ENCODE data around the gene MRPL43.
A peak's percentile ranks its signal among the peaks of the same experiment; 100 is the strongest.

The MRPL43 gene

GRCh38 chr10:101032637-101033224, 45.4 kb upstream of the MRPL43 start:
- H3K4me3 ChIP-seq (ENCODE audit: low read depth, low read length) = peak overlapping the region; percentile 80

DNA sequence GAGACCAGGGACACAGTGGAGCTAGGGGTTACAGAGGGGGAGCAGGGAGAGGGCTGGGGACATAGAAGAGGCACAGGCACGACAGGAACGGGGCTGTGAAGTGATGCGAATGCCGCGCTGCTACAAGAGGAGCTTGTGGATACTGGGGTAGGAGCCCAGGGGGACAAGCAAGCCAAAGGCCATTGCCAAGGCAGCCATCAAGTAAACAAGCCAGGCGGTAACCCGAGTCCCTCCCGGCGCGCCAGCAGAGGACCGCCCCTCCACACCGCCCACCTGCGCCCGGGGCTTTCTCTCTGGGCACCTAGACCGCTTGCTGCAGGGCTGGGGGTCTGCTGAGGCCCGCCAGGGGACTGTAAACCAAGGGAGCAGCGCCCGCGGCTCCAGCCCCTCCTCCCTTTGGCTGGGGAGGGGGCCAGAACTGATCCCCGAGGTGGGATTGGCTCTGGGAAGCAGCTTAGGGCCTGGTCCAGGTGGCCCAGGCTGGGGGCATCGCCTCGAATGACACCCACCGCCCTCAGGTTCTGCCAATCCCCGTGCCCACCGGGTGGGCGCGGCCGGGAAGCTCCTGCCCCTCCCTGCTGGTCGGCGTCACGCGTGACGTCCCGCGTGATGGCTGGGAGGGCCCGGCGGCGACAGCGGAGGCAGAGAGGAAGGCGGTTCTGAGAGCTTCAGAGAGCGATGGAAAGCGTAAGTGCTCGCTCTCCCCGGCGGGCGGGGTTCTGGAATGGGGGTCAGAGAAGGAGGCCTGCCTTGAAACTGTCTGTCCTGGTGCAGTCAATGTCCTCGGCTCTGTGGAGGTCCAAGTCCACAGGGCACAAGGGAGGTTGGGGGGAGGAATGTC, 44.7 kb upstream of the MRPL43 start:
- peaks cover 19% of the 10 kb centered on the region for H3K4me1 ChIP-seq
- no peaks in the 10 kb centered on the region for H3K9me3 ChIP-seq
- H3K36me3 ChIP-seq = no peaks in the 10 kb centered on the region
- no peak for TF ChIP-seq CTCF (IDR thresholded peaks at IDR 0.05; ENCODE audit: low read depth, low read length)
- H3K27me3 ChIP-seq = no peaks in the 10 kb centered on the region
- H3K4me3 ChIP-seq (ENCODE audit: low read depth, low read length) = peak overlapping the region; percentile 80
- peak; percentile 64 for DNase-seq

More at GRCh38 chr10:101032637-101033224, 45.4 kb upstream of the MRPL43 start:
- no peak for TF ChIP-seq CTCF (IDR thresholded peaks at IDR 0.05; ENCODE audit: low read depth, low read length)
- H3K36me3 ChIP-seq = no peaks in the 10 kb centered on the region
- H3K9me3 ChIP-seq = no peaks in the 10 kb centered on the region
- peak; percentile 84 for DNase-seq
- peaks cover 19% of the 10 kb centered on the region for H3K4me1 ChIP-seq
- H3K27me3 ChIP-seq = no peaks in the 10 kb centered on the region

GRCh38 chr10:101031128-101031795, 44.0 kb upstream of the MRPL43 start, which contains the start of the genes PDZD7 and SFXN3:
Gene PDZD7 (minus strand): TSS chr10:101031129. CDS start chr10:101030219, 910 bp downstream.
Gene SFXN3 (plus strand): TSS chr10:101031234. CDS start chr10:101034695, 3,461 bp downstream.
- H3K9me3 ChIP-seq = no peaks in the 10 kb centered on the region
- no peak for TF ChIP-seq CTCF (IDR thresholded peaks at IDR 0.05; ENCODE audit: low read depth, low read length)
- peak; percentile 95 for DNase-seq
- no peaks in the 10 kb centered on the region for H3K27me3 ChIP-seq
- H3K4me3 ChIP-seq (ENCODE audit: low read depth, low read length) = peak within 1 kb of the TSS; percentile 80
- H3K36me3 ChIP-seq = no peaks in the 10 kb centered on the region
- H3K4me1 ChIP-seq = peaks cover 22% of the 10 kb centered on the region

- Histone ChIP-seq H3K27me3 (no peaks in the 10 kb centered on the region), H3K9me3 (no peaks in the 10 kb centered on the region), H3K4me3 (ENCODE audit: low read depth, low read length) (peak overlapping the region; percentile 80), H3K4me1 (peaks cover 22% of the 10 kb centered on the region), H3K36me3 (no peaks in the 10 kb centered on the region)
- DNase-seq = no peak
- TF ChIP-seq CTCF (IDR thresholded peaks at IDR 0.05; ENCODE audit: low read depth, low read length) = no peak
These were observed 43.3 kb upstream of the MRPL43 start for GRCh38 chr10:101030496-101031127.

DNA sequence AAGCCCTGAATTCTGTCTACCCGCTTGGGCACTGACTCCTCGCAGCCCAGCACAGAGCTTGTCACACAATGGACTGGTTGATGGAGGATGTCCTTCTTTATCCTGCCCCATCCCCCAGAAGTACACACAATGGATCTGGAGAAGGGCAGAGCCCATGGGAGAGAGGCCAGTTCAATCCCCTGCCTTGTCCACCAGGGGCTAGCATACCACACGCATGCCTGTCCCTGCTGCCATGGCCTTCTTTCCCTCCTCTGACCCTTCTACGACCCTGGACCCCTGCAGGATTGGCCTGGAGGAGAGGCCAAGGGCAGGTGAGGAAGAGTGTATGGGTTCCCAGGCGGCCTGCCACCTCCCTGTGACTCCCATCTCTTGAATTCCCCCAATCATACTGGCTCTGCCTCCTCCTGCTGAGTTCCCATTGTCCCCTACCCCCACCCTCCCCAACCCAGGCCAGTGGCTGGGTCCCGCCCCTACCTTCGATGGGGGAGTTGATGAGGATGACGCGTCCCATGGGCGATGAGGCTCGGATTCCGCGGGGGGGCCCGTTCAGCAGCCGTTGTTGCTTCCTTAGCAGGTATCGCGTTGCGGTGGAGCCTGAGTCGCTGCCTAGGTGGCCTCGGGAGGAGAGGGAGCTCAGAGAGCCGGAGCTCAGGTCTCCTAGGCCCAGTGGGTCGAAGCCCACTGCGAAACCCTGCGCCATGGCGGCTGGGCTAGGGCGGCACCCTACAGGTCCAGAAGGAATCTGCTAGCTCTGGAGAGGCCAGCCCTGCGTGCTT, 42.4 kb upstream of the MRPL43 start:
- Histone ChIP-seq H3K36me3 (no peaks in the 10 kb centered on the region), H3K4me3 (ENCODE audit: low read depth, low read length) (no peak overlapping the region), H3K4me1 (peaks cover 22% of the 10 kb centered on the region), H3K27me3 (no peaks in the 10 kb centered on the region), H3K9me3 (no peaks in the 10 kb centered on the region)
- no peak for DNase-seq
- TF ChIP-seq CTCF (IDR thresholded peaks at IDR 0.05; ENCODE audit: low read depth, low read length) = peak; percentile 18; the same call in 1 of the 2 replicates
